ENCODE measurements around the gene ANO2.

The ANO2 gene

GRCh38 chr12:5593998-5594397, 351.1 kb downstream of the ANO2 start:
- no peak for TF ChIP-seq CTCF (IDR thresholded peaks at IDR 0.05; ENCODE audit: low read depth, low read length, missing control alignments)
- in situ Hi-C loops (cut with HindIII; ENCODE audit: low sequenced_read_pairs), result no loop called here
- no peak overlapping the region for H3K4me3 ChIP-seq (ENCODE audit: low read depth, low read length)
- no peak for DNase-seq (ENCODE audit: low read depth)

- no peak overlapping the region for H3K4me3 ChIP-seq (ENCODE audit: low read depth, low read length)
- no peak for DNase-seq (ENCODE audit: low read depth)
- TF ChIP-seq CTCF (IDR thresholded peaks at IDR 0.05; ENCODE audit: low read depth, low read length, missing control alignments), result no peak
- in situ Hi-C loops (cut with HindIII; ENCODE audit: low sequenced_read_pairs), result no loop called here
Observed at GRCh38 chr12:5593086-5593485, 352.0 kb downstream of the ANO2 start.

GRCh38 chr12:5592310-5592709, 352.7 kb downstream of the ANO2 start:
- no peak overlapping the region for H3K4me3 ChIP-seq (ENCODE audit: low read depth, low read length)
- in situ Hi-C loops (cut with HindIII; ENCODE audit: low sequenced_read_pairs), result no loop called here
- no peak for DNase-seq (ENCODE audit: low read depth)
- no peak for TF ChIP-seq CTCF (IDR thresholded peaks at IDR 0.05; ENCODE audit: low read depth, low read length, missing control alignments)

- DNase-seq (ENCODE audit: low read depth), result no peak
- no peak for TF ChIP-seq CTCF (IDR thresholded peaks at IDR 0.05; ENCODE audit: low read depth, low read length, missing control alignments)
- H3K4me3 ChIP-seq (ENCODE audit: low read depth, low read length), result no peak overlapping the region
- in situ Hi-C loops (cut with HindIII; ENCODE audit: low sequenced_read_pairs), result no loop called here
Observed at GRCh38 chr12:5590316-5590715, 354.7 kb downstream of the ANO2 start.

DNA sequence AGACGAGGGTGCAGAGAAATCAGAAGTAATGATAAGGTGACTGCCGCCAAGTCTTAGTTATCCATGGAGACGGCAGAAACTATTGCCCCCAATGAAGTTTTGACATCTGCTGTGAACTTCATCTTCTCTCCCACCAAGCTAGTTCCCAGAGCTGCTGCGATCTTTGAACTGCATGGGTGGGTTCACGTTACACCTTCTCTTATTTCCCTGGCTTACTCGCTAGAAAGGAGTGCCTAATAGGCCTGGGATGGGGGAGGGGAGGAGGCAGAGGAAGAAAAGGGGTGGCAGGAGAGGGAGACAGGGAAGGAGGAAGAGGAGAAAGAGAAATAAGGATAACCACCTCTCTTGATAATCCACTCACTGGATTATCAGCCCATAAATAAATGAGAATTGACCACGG, 356.0 kb downstream of the ANO2 start:
- in situ Hi-C loops (cut with HindIII; ENCODE audit: low sequenced_read_pairs), result no loop called here

DNA sequence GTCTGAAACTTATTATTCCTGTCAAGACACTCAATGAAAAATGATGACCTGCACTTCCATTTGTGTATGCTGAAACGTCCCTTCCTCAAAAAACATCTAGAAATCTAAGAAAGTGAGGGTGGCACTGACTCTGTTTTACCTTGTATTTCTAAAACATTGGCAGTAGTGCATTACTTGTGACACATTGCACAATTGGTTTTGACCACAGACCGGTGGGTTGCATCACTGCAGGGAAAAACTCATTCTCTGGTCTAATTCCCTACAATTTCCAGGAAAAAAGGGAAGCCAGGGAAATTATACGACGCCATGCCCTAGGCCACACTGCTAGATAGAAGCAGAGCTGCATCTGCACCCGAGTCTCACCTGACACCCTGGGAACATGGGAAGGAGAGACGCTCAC, 356.5 kb downstream of the ANO2 start:
- TF ChIP-seq CTCF (IDR thresholded peaks at IDR 0.05; ENCODE audit: low read depth, low read length, missing control alignments), result no peak
- in situ Hi-C loops (cut with HindIII; ENCODE audit: low sequenced_read_pairs), result no loop called here
- DNase-seq (ENCODE audit: low read depth), result no peak
- no peak overlapping the region for H3K4me3 ChIP-seq (ENCODE audit: low read depth, low read length)

More for the DNA sequence above, 356.0 kb downstream of the ANO2 start:
- H3K4me3 ChIP-seq (ENCODE audit: low read depth, low read length), result no peak overlapping the region
- no peak for TF ChIP-seq CTCF (IDR thresholded peaks at IDR 0.05; ENCODE audit: low read depth, low read length, missing control alignments)
- DNase-seq (ENCODE audit: low read depth), result no peak

DNA sequence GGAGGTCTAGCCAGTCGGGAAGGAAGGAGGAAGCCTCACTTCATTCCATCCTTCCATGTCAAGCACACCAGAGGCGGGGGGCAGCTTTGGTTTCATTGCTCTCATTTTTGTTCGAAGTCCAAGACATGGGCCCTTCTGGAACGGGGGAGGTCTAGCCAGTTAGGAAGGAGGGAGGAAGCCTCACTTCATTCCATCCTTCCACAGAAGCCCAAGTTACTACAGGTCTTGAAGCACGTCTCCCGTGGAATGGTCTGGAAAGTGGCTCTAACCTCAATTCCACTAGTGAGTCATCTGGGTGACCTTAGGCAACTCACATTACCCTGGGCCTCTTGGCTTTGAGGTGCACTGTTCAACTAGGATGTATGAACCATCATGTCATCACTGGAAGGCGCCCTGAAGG, 356.9 kb downstream of the ANO2 start:
- no peak for DNase-seq (ENCODE audit: low read depth)
- H3K4me3 ChIP-seq (ENCODE audit: low read depth, low read length), result no peak overlapping the region
- no peak for TF ChIP-seq CTCF (IDR thresholded peaks at IDR 0.05; ENCODE audit: low read depth, low read length, missing control alignments)
- in situ Hi-C loops (cut with HindIII; ENCODE audit: low sequenced_read_pairs), result no loop called here

All from astrocyte of the cerebellum (primary cell).